Transverse colon (tissue), 4 donors: ENCODE measurements around the gene PABPN1.

Source experiments
- POLR2A ChIP-seq: fragments of 450-650 bp; IDR thresholded peaks from one replicate; pipeline ENCODE4 v1.6.1; 2016; ENCODE audit warnings: antibody characterized with exemption, mild to moderate bottlenecking, moderate library complexity
- POLR2AphosphoS5 ChIP-seq, 3 donors: sonication (generic); formaldehyde crosslinking; IDR thresholded peaks; one replicate each; pipeline ENCODE4 v1.6.1; 2016; ENCODE audit warnings: antibody characterized with exemption in 3 of 3
- TF ChIP-seq, protein P1 (sequence below), 5 experiments: fragments of 200-600 bp in 3 of 5; fragments of 450-650 bp in 2 of 5; sonication (generic) in 3 of 5; IDR thresholded peaks; 1 replicate in 2 of 5; 2 replicates in 3 of 5; pipeline ENCODE4 v1.5.1; 2016 to 2017; ENCODE audit warnings: antibody characterized with exemption in 5 of 5, inconsistent platforms in 3 of 5, mild to moderate bottlenecking in 2 of 5, moderate library complexity in 1 of 5

DNA sequence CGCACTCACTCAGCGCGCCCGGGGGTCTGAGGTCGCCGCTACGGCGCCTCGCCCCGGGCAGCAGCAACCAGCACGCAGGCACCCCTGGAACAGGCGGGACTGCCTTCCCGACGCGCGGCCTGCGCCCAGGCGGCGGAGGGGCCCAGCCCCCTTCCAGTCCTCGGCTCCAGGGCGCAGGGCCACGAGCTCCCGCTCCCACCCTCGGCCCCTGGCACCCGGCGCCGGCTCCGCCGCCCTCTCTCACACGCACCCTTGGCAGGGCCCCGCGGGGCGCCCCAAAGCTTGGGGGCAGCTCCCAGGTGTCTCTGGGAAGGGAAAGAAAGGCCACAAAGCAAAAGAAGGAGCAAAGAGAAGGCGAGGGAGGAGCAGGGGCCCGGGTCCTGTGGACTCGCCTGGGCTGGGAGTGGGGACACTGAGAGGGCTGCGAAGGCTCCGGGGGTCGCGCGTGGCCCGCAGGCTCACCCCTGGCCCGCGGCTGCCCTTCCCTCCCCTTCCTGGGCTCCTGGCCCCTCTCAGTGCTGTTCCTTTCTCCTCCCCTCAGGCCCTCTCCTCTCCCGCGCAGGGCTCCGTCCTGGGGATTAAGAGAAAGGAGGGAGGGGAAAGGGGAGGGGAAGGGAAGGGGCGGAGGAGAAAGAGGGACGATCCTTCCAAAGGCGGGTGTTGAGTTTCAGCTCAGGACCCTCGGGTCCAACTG lies 44.6 kb downstream of the PABPN1 start:
- TF ChIP-seq, protein P1, sequence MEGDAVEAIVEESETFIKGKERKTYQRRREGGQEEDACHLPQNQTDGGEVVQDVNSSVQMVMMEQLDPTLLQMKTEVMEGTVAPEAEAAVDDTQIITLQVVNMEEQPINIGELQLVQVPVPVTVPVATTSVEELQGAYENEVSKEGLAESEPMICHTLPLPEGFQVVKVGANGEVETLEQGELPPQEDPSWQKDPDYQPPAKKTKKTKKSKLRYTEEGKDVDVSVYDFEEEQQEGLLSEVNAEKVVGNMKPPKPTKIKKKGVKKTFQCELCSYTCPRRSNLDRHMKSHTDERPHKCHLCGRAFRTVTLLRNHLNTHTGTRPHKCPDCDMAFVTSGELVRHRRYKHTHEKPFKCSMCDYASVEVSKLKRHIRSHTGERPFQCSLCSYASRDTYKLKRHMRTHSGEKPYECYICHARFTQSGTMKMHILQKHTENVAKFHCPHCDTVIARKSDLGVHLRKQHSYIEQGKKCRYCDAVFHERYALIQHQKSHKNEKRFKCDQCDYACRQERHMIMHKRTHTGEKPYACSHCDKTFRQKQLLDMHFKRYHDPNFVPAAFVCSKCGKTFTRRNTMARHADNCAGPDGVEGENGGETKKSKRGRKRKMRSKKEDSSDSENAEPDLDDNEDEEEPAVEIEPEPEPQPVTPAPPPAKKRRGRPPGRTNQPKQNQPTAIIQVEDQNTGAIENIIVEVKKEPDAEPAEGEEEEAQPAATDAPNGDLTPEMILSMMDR (IDR thresholded peaks at IDR 0.05): no peak
- peak; percentile 68 to 89 (median 81) for TF ChIP-seq POLR2AphosphoS5 (IDR thresholded peaks at IDR 0.05)
- peak; percentile 44 for TF ChIP-seq POLR2A
